B cell (primary cell): Measurements from ENCODE around the gene TBX6.
"Not testable (repeated sequence)": the region's sequence is repeated elsewhere in the genome, so short reads cannot be mapped to it uniquely, and the experiment has no call there.

Source experiments
- EZH2 ChIP-seq: IDR thresholded peaks from 2 replicates; pipeline ENCODE4 v1.6.1; 2012; ENCODE audit warnings: borderline replicate concordance, low read depth, mild to moderate bottlenecking, moderate library complexity, low read length; ENCODE audit not compliant: insufficient read depth, poor library complexity, severe bottlenecking
- TF ChIP-seq, protein P1 (sequence below): fragments of 200-600 bp; IDR thresholded peaks from one replicate; pipeline ENCODE4 v1.8.0; 2022; ENCODE audit warnings: antibody characterized with exemption, mild to moderate bottlenecking

GRCh38 chr16:30040690-30041089, 51.0 kb downstream of the TBX6 start:
- TF ChIP-seq, protein P1, sequence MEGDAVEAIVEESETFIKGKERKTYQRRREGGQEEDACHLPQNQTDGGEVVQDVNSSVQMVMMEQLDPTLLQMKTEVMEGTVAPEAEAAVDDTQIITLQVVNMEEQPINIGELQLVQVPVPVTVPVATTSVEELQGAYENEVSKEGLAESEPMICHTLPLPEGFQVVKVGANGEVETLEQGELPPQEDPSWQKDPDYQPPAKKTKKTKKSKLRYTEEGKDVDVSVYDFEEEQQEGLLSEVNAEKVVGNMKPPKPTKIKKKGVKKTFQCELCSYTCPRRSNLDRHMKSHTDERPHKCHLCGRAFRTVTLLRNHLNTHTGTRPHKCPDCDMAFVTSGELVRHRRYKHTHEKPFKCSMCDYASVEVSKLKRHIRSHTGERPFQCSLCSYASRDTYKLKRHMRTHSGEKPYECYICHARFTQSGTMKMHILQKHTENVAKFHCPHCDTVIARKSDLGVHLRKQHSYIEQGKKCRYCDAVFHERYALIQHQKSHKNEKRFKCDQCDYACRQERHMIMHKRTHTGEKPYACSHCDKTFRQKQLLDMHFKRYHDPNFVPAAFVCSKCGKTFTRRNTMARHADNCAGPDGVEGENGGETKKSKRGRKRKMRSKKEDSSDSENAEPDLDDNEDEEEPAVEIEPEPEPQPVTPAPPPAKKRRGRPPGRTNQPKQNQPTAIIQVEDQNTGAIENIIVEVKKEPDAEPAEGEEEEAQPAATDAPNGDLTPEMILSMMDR = not testable (repeated sequence)
- TF ChIP-seq EZH2 = not testable (repeated sequence)
